ENCODE results near the gene SPTBN5.

The SPTBN5 gene

DNA sequence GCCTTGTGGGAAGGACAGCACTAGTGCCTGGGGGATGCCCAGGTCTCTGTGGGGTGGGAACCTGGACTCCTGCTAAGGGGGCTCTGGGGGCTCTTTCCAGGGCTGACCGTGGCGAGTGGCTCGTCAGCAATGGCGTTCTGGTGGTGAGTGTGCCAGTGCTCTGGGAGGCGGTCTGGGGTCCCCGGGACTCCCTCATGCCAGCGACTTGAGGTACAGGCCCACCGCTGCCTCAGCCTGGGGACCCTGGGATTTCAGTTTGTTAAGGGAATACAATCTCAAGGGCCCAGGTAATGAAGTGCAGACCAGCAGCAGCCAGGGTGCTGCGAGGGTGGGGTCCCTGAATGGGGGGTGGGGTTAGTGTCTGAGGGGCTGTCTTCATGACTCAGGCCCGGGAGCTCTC, 52.7 kb downstream of the SPTBN5 start:
- H3K9me2 ChIP-seq (replicated peaks; ENCODE audit: control insufficient read depth, low read length): no peaks in the 10 kb centered on the region
- H3K36me3 ChIP-seq (ENCODE audit: control insufficient read depth, low read length): no peaks in the 10 kb centered on the region
- H3K4me1 ChIP-seq (ENCODE audit: control insufficient read depth, low read length): no peaks in the 10 kb centered on the region
- H3K4me3 ChIP-seq (ENCODE audit: low read length): no peak overlapping the region
- no peaks in the 10 kb centered on the region for H3K79me2 ChIP-seq (ENCODE audit: control insufficient read depth, low read length)
- TF ChIP-seq CTCF (IDR thresholded peaks at IDR 0.05; ENCODE audit: low read depth, low read length, poor library complexity, severe bottlenecking) (no peak), EZH2phosphoT487 (IDR thresholded peaks at IDR 0.05; ENCODE audit: borderline replicate concordance, low read length) (no peak)
- no peaks in the 10 kb centered on the region for H3F3A ChIP-seq (ENCODE audit: control insufficient read depth, insufficient read depth)
- H3K4me2 ChIP-seq (ENCODE audit: low read length): no peak overlapping the region
- H3K27ac ChIP-seq (ENCODE audit: low read depth, low read length): no peak overlapping the region
- no peaks in the 10 kb centered on the region for H3K9me3 ChIP-seq (ENCODE audit: control insufficient read depth, insufficient read depth, low read length)
- no peaks in the 10 kb centered on the region for H4K20me1 ChIP-seq (ENCODE audit: control insufficient read depth, insufficient read depth, low read depth, low read length)
- H3K27me3 ChIP-seq (ENCODE audit: control insufficient read depth, low read length): no peaks in the 10 kb centered on the region

DNA sequence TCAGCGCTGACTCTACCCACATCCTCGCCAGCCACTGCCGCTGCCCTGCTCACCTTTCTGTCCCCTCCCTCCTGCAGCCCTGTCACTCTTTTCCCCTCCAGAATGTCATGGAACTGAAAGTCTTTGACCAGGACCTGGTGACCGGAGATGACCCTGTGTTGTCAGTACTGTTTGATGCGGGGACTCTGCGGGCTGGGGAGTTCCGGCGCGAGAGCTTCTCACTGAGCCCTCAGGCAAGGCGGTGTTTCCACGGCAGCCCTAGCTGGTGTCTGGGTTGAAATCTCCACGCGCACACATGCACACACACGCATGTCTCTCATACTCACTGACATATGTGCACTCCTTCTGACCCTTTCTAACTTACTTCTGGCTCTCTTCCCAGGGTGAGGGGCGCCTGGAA, 53.2 kb downstream of the SPTBN5 start:
- Histone ChIP-seq H3K27me3 (ENCODE audit: control insufficient read depth, low read length) (no peaks in the 10 kb centered on the region), H3K36me3 (ENCODE audit: control insufficient read depth, low read length) (no peaks in the 10 kb centered on the region), H3K4me3 (ENCODE audit: low read length) (no peak overlapping the region), H3F3A (ENCODE audit: control insufficient read depth, insufficient read depth) (no peaks in the 10 kb centered on the region), H3K4me1 (ENCODE audit: control insufficient read depth, low read length) (no peaks in the 10 kb centered on the region), H3K9me3 (ENCODE audit: control insufficient read depth, insufficient read depth, low read length) (no peaks in the 10 kb centered on the region), H3K9me2 (replicated peaks; ENCODE audit: control insufficient read depth, low read length) (no peaks in the 10 kb centered on the region), H4K20me1 (ENCODE audit: control insufficient read depth, insufficient read depth, low read depth, low read length) (no peaks in the 10 kb centered on the region), H3K4me2 (ENCODE audit: low read length) (no peak overlapping the region), H3K27ac (ENCODE audit: low read depth, low read length) (no peak overlapping the region), H3K79me2 (ENCODE audit: control insufficient read depth, low read length) (no peaks in the 10 kb centered on the region)
- TF ChIP-seq EZH2phosphoT487 (IDR thresholded peaks at IDR 0.05; ENCODE audit: borderline replicate concordance, low read length): no peak
- no peak for TF ChIP-seq CTCF (IDR thresholded peaks at IDR 0.05; ENCODE audit: low read depth, low read length, poor library complexity, severe bottlenecking)

- H3K27me3 ChIP-seq (ENCODE audit: control insufficient read depth, low read length): no peaks in the 10 kb centered on the region
- H3K9me2 ChIP-seq (replicated peaks; ENCODE audit: control insufficient read depth, low read length): no peaks in the 10 kb centered on the region
- no peak overlapping the region for H3K27ac ChIP-seq (ENCODE audit: low read depth, low read length)
- H4K20me1 ChIP-seq (ENCODE audit: control insufficient read depth, insufficient read depth, low read depth, low read length): no peaks in the 10 kb centered on the region
- H3K4me3 ChIP-seq (ENCODE audit: low read length): no peak overlapping the region
- H3K9me3 ChIP-seq (ENCODE audit: control insufficient read depth, insufficient read depth, low read length): no peaks in the 10 kb centered on the region
- H3K4me1 ChIP-seq (ENCODE audit: control insufficient read depth, low read length): no peaks in the 10 kb centered on the region
- no peaks in the 10 kb centered on the region for H3K36me3 ChIP-seq (ENCODE audit: control insufficient read depth, low read length)
- TF ChIP-seq EZH2phosphoT487 (IDR thresholded peaks at IDR 0.05; ENCODE audit: borderline replicate concordance, low read length) (no peak), CTCF (IDR thresholded peaks at IDR 0.05; ENCODE audit: low read depth, low read length, poor library complexity, severe bottlenecking) (no peak)
- no peak overlapping the region for H3K4me2 ChIP-seq (ENCODE audit: low read length)
- H3F3A ChIP-seq (ENCODE audit: control insufficient read depth, insufficient read depth): no peaks in the 10 kb centered on the region
- H3K79me2 ChIP-seq (ENCODE audit: control insufficient read depth, low read length): no peaks in the 10 kb centered on the region
Measured at GRCh38 chr15:41839781-41840491, 53.9 kb downstream of the SPTBN5 start.

Data from DOHH2 (cell line).